Stomach (tissue), 9 donors: ENCODE measurements around the gene CERS2. TPM values are rescaled to one million over a fixed set of nuclear protein-coding genes. Genes with fewer than 3 reads are reported as not detected.

ENCODE experiments used
- DNase-seq, 2 donors: peaks; one replicate each; pipeline versions ENCODE4 v3.0.0 to v3.0.0-alpha.2; 2013 to 2019
- H3K27ac ChIP-seq, 5 donors: fragments of 200-600 bp in 4 of 5; sonication (generic) in 4 of 5; one replicate each; pipeline ENCODE4 v1.5.1; 2013 to 2019; ENCODE audit warnings: mild to moderate bottlenecking in 1 of 5, moderate library complexity in 1 of 5
- H3K27me3 ChIP-seq, 3 donors: fragments of 200-600 bp; sonication (generic); one replicate each; pipeline ENCODE4 v1.5.1; 2017 to 2019; ENCODE audit warnings: mixed run types in 1 of 3
- H3K36me3 ChIP-seq, 4 donors: fragments of 200-600 bp; sonication (generic); 1 replicate in 3 of 4; 2 replicates in 1 of 4; pipeline ENCODE4 v1.5.1; 2016 to 2019
- H3K4me1 ChIP-seq, 4 donors: fragments of 200-600 bp; sonication (generic); one replicate each; pipeline ENCODE4 v1.5.1; 2016 to 2019
- H3K4me3 ChIP-seq, 4 donors: fragments of 200-600 bp; sonication (generic) in 3 of 4; one replicate each; pipeline ENCODE4 v1.5.1; 2016 to 2019; ENCODE audit warnings: mild to moderate bottlenecking in 1 of 4
- H3K9me3 ChIP-seq, 4 donors: fragments of 200-600 bp; sonication (generic); one replicate each; pipeline ENCODE4 v1.5.1; 2016 to 2019
- CTCF ChIP-seq, 7 experiments: fragments of 450-650 bp in 4 of 7; fragments of 200-600 bp in 3 of 7; sonication (generic) in 3 of 7; IDR thresholded peaks; one replicate each; pipeline ENCODE4 v1.5.1; 2016 to 2019; ENCODE audit warnings: antibody characterized with exemption in 7 of 7, control low read depth in 2 of 7, mild to moderate bottlenecking in 1 of 7
- EP300 ChIP-seq: sonication (generic); formaldehyde crosslinking; IDR thresholded peaks from one replicate; pipeline ENCODE4 v1.6.1; 2017; ENCODE audit warnings: antibody characterized with exemption
- POLR2A ChIP-seq, 4 donors: fragments of 450-650 bp; IDR thresholded peaks; one replicate each; pipeline ENCODE4 v1.6.1; 2016; ENCODE audit warnings: antibody characterized with exemption in 4 of 4, control low read depth in 2 of 4, mild to moderate bottlenecking in 1 of 4, moderate library complexity in 1 of 4
- POLR2AphosphoS5 ChIP-seq, 3 donors: sonication (generic); formaldehyde crosslinking; IDR thresholded peaks; one replicate each; pipeline ENCODE4 v1.6.1; 2016; ENCODE audit warnings: antibody characterized with exemption in 3 of 3
- WGBS, 5 donors: extraction: QIAGEN DNeasy Blood & Tissue Kit in 3 of 5; methylation state at CpG; one replicate each; pipeline versions ENCODE4 v1.1.5 to v1.1.7; 2013 to 2018; 5-methylcytosine and 5-hydroxymethylcytosine counted together
- intact Hi-C: fragments of 100-400 bp; cut with DNase I; formaldehyde crosslinking; loops from one replicate; pipeline ENCODE4 v1.15.1; 2023; ENCODE audit warnings: low total_unique reads
- polyA plus RNA-seq, 3 donors: library from polyadenylated mRNA; stranded (reverse); fragments of 200-250 nt; gene quantifications; one replicate each; pipeline ENCODE4 v1.2.3, GENCODE V29; 2013
- total RNA-seq, 5 donors: library from RNA; depleted of rRNA; stranded (reverse); fragments of >200 nt; gene quantifications; one replicate each; pipeline versions ENCODE4 v1.1.0 to v1.2.3, GENCODE V29; 2014 to 2016
- donor health status: healthy with polysubstance abuse.
- donor health status: Bipolar disorder and iron deficiency.
- donor health status: healthy.

The CERS2 gene
- total and polyA plus RNA-seq, 8 donors, result 24.9 to 125 (median 106) TPM

- H3K36me3 ChIP-seq, result peaks cover 14 to 18% (median 16%) of the 10 kb centered on the region in 4 donors
- TF ChIP-seq POLR2A (IDR thresholded peaks at IDR 0.05) (no peak), EP300 (no peak), CTCF (IDR thresholded peaks at IDR 0.05) (no peak), POLR2AphosphoS5 (IDR thresholded peaks at IDR 0.05) (no peak)
- DNase-seq, result peak in 1 of 2 donors; percentile 52
- H3K27me3 ChIP-seq, result no peaks in the 10 kb centered on the region
- peak overlapping the region; percentile 71 to 99 (median 91) for H3K27ac ChIP-seq
- peaks cover 49 to 86% (median 74%) of the 10 kb centered on the region in 4 donors for H3K4me1 ChIP-seq
- no peaks in the 10 kb centered on the region for H3K9me3 ChIP-seq
- H3K4me3 ChIP-seq, result peak overlapping the region; percentile 80 to 97 (median 93)
- intact Hi-C loops, result no loop called here
- 31 to 57% (median 45%) methylated on average over 4 of the region's 4 CpGs for WGBS, 5 donors
These were observed 2.2 kb downstream of the CERS2 start for GRCh38 chr1:150972417-150972940.

- Histone ChIP-seq H3K27me3 (no peaks in the 10 kb centered on the region), H3K36me3 (peaks cover 21 to 25% (median 23%) of the 10 kb centered on the region in 4 donors), H3K27ac (peak overlapping the region; percentile 71 to 99 (median 91)), H3K4me3 (peak overlapping the region; percentile 80 to 97 (median 93)), H3K4me1 (peaks cover 43 to 79% (median 68%) of the 10 kb centered on the region in 4 donors), H3K9me3 (no peaks in the 10 kb centered on the region)
- WGBS, 5 donors, result 42 to 59% (median 48%) methylated on average over 5 to 6 of the region's 6 CpGs
- intact Hi-C loops, result no loop called here
- TF ChIP-seq EP300 (no peak), CTCF (IDR thresholded peaks at IDR 0.05) (no peak), POLR2A (IDR thresholded peaks at IDR 0.05) (no peak), POLR2AphosphoS5 (IDR thresholded peaks at IDR 0.05) (no peak)
- DNase-seq, result peak in 1 of 2 donors; percentile 30
These were observed 2.8 kb downstream of the CERS2 start for GRCh38 chr1:150971583-150972416.

- no peak for TF ChIP-seq POLR2A (IDR thresholded peaks at IDR 0.05)
- TF ChIP-seq POLR2AphosphoS5 (IDR thresholded peaks at IDR 0.05), result peak; percentile 23 to 44 (median 43)
- no peak for TF ChIP-seq CTCF (IDR thresholded peaks at IDR 0.05)
- TF ChIP-seq EP300, result no peak
- DNase-seq, result peak; percentile 80 to 85
- intact Hi-C loops, result no loop called here
- H3K4me3 ChIP-seq, result peak overlapping the region; percentile 80 to 97 (median 93)
- no peaks in the 10 kb centered on the region for H3K9me3 ChIP-seq
- peaks cover 29 to 33% (median 31%) of the 10 kb centered on the region in 4 donors for H3K36me3 ChIP-seq
- H3K4me1 ChIP-seq, result peaks cover 43 to 71% (median 62%) of the 10 kb centered on the region in 4 donors
- no peaks in the 10 kb centered on the region for H3K27me3 ChIP-seq
- WGBS, 5 donors, result 32 to 43% (median 37%) methylated on average over 9 to 11 of the region's 11 CpGs
- H3K27ac ChIP-seq, result peak overlapping the region; percentile 27 to 99 (median 91)
These were observed 3.6 kb downstream of the CERS2 start for GRCh38 chr1:150970808-150971582.

GRCh38 chr1:150969626-150970025, 5.0 kb downstream of the CERS2 start:
- Histone ChIP-seq H3K4me1 (peaks cover 43 to 60% (median 53%) of the 10 kb centered on the region in 4 donors), H3K4me3 (no peak overlapping the region), H3K9me3 (no peaks in the 10 kb centered on the region), H3K36me3 (peaks cover 43 to 46% (median 45%) of the 10 kb centered on the region in 4 donors), H3K27me3 (no peaks in the 10 kb centered on the region), H3K27ac (peak overlapping the region in 3 of 5 donors; percentile 10 to 99 (median 97))
- no peak for DNase-seq
- intact Hi-C loops, result no loop called here
- TF ChIP-seq CTCF (IDR thresholded peaks at IDR 0.05) (no peak), POLR2A (IDR thresholded peaks at IDR 0.05) (no peak), POLR2AphosphoS5 (IDR thresholded peaks at IDR 0.05) (no peak), EP300 (no peak)
- WGBS, 5 donors, result 67 to 76% (median 72%) methylated on average over 3 of the region's 3 CpGs
